GM23248 (cell line): ENCODE data around the gene HCAR2.
"Not testable (repeated sequence)": the region's sequence is repeated elsewhere in the genome, so short reads cannot be mapped to it uniquely, and the experiment has no call there.

Experiments
- EZH2 ChIP-seq: fragments of 200-600 bp; sonication (generic); IDR thresholded peaks from 2 replicates; pipeline ENCODE4 v1.6.1; 2018; ENCODE audit warnings: antibody characterized with exemption, mild to moderate bottlenecking; ENCODE audit not compliant: insufficient read depth, poor library complexity, severe bottlenecking
- EZH2phosphoT487 ChIP-seq: fragments of 200-600 bp; sonication (generic); IDR thresholded peaks from 2 replicates; pipeline ENCODE4 v1.6.1; 2018; ENCODE audit warnings: antibody characterized with exemption, moderate library complexity, mild to moderate bottlenecking, low read depth; ENCODE audit not compliant: insufficient read depth

DNA sequence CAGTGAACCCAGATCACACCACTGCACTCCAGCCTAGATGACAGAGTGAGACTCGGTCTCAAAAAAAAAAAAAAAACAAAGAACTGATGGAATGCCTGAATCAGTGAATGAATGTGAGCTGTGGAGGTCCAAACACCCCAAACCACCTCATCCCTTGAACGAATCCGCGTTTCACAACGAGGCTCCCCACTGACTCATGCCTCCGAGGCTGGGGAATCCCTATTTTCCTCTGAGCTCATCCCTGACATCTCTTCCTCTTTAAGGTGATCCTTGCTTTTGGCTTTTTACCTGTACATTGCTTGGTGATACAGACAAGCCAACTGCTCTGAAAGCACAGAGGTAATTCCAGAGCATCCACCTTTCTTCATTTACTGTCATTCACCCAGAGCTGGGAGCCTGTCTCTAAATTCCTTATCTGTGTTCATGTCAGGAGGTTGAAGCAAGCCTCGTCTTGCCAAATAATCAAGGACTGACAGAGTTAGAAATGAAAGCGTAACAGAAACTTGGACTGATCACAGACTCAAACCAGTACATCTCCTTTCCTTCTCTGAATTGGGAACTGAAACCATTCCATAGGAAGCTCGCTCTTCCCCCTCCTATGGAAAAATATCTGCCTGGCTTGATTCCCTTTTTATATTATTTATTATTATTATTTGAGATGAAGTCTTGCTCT lies 3.0 kb downstream of the HCAR2 start:
- TF ChIP-seq EZH2, EZH2phosphoT487: not testable (repeated sequence)
